ENCODE measurements around the gene ARPIN.
"Not testable (repeated sequence)": the region's sequence is repeated elsewhere in the genome, so short reads cannot be mapped to it uniquely, and the experiment has no call there.

ARPIN gene

GRCh38 chr15:89909611-89910010, 3.1 kb downstream of the ARPIN start:
- DNase-seq = no peak

DNA sequence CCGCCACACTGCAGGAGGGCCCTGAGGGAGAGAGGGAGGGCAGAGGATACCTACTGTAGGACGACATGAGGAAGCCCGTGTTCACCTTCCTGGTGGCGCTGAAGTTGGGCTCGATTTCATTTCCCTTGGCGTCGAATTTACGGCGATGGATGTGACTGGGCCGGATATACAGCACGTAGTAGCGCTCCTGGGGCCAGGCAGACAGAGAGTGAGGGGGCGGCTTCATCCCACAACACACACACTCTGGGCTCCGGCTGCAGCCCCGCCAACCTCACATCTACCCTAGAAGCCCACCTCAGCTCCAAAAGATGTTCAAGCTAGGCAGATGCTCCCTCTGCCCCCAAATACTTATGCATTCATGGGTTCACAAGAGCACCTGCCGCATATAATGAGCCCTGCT, 4.5 kb downstream of the ARPIN start:
- no peak for DNase-seq

DNA sequence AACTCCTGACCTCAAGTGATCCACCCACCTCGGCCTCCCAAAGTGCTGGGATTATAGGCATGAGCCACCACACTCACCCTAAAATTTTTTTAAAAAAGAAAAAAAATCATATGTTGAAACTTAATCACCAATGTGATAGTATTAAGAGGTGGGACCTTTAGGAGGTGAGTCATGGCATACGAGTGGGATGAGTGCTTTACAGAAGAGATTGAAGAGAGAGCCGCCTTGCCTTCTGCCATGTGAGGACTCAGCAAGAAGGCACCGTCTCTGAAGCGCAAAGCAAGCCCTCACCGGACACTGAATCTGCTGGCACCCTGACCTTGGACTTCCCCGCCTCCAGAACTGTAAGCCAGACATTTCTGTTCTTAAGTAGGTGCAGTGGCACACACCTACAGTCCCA, 5.5 kb downstream of the ARPIN start:
- no peak for DNase-seq

DNA sequence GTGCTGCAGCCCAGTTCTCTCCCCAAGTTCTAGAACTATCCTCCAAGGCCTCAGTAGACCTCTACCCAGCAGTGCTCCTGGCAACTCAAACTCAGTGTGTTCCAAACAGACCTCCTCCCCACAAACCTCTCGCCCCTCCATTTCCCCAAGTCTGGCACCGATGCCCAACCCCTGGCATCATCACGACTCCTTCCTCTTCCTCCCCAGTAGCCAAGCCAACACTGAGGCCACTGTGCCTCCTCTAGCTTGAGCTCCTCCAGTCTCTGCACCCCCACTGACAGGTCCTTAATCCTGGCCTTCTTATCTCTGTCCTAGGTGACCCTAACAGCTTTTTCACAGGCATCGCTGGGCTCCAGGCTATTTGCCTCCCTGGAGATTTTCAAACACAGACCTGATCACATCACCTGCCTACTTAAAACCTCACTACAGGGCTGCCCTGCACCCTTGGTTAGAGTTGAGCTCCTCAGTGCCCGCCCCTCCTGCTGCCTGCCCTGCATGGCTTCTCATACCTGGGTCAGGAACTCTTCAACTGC, 6.8 kb downstream of the ARPIN start:
- DNase-seq = no peak

DNA sequence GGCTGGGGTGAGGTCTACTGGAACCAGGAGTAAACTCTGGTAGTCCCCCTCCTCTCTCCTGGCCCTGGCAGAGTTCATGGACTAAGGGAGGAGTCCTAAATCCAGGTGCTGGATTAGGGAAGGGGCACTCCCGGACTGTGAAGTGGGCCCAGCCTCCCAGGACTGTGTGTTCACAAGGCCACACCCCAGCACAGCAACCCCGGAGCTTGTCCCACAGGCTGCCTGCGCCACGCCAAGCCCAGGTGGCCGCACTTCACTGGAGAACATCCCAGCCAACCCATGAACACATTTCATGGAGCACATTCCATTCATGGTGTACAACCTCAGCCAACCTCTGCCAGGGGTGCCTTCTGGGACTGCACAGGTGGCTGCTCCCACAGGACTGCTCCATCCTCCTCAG, 8.2 kb downstream of the ARPIN start:
- DNase-seq = no peak

DNA sequence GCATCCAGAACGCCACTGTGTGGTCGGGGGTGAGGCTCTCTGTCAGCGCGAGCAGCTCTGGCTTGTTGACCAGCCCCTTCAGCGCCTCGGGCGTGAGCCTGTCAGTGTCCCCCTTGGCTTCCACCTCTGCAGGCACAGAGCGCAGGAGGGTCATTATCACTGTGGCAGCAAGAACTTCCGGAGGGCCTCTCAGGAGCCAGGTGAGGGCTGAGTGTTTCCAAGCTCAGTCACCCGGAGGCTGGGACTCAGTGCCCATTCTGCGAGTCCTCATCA, 9.0 kb downstream of the ARPIN start:
- DNase-seq = no peak

GRCh38 chr15:89903015-89903857, 9.5 kb downstream of the ARPIN start:
- no peak for DNase-seq

DNA sequence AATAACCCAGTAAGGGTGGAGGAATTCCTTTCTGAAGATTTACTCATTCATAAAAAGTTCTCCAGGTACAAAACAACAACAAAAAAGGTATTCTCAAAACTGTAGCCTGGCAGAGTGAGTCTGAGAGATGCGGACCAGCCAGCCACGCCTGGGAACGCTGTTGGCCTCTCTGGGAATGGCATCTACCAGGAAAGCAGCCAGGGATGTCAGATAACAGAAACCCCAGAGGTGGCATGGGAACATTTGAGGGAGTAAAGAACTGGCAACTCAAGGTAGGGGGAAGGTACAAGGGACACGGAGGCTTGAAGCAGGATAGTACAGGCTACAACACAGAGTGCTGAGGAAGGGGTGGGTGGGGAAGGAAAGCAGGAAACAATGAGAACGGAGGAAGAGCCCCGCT, 11.9 kb downstream of the ARPIN start:
- no peak for DNase-seq

- DNase-seq = no peak
Observed at GRCh38 chr15:89899951-89900567, 12.7 kb downstream of the ARPIN start.

- no peak for DNase-seq
Observed at GRCh38 chr15:89899295-89899945, 13.3 kb downstream of the ARPIN start.

- peak in 1 of 2 experiments; percentile 64 for DNase-seq
Observed at GRCh38 chr15:89898614-89899294, 14.0 kb downstream of the ARPIN start.

DNA sequence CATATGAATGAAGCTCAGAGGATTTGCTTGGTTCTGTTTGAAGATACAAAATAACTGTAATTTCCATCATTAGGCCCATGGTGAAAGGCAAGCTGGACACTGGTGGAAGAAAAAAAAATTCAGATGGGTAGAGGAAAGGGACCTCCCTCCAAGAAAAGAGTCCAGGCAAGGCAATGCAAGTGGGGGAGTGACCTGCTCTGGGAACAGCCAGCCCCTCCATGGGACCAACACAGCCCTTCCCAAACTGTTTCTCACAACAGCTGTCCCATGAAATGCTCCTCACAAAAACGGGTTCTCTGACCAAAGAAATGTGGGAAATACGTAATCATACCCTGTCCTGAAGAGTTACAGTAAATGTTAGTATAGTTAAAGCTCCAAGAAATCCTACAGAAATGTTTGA, 14.6 kb downstream of the ARPIN start:
- DNase-seq = no peak

GRCh38 chr15:89893696-89894447, 18.9 kb downstream of the ARPIN start, which contains the start of gene AP3S2:
Gene AP3S2, minus strand, starts transcription at chr15:89893994. Its CDS starts 45 bp downstream, at chr15:89893949.
- peak; percentile 96 to 97 for DNase-seq

GRCh38 chr15:89893027-89893426, 19.7 kb downstream of the ARPIN start:
- DNase-seq = peak in 1 of 2 experiments; percentile 24

DNA sequence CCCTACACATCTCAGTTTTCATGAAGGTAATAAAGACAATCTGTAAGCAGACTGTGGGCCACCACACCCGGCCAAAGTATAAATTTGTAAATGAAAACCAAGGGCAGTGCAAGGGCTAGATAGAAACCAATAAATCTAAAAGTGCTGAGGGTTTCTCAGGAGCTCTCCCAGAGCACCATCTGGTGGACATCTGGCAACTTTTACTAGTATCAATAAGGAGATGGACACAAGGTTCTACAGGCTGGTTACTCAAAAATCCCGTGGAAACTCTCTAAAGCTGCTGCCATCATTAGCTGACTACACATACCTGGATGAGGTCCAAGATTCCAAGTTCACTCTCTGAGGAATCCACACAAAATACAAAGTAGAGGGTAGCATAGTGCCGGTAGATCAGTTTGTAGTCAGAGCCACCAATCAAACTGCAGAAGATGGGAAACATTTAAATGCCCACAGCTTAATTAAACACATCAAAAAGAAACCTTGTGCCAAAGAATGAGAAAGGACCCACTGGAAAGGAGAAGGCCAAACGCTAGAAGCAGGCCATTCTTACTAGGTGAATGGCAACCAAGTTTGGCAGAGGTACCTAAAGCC, 24.4 kb downstream of the ARPIN start:
- DNase-seq = peak; percentile 27 to 77

DNA sequence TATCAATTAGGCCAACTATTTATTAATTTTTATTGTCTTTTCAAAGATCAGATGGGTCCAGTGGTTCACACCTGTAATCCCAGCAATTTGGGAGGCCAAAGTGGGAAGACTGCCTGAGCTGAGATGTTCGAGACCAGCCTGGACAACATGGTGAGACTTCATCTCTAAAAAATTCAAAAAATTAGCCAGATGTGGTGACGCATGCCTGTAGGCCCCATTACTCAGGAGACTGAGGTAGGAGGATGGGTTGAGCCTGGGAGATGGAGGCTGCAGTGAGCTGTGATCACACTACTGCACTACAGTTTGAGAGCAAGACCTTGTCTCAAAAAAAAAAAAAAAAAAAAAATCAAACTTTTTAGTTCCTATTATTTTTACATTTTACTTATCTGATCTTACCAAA, 27.1 kb downstream of the ARPIN start:
- no peak for DNase-seq

GRCh38 chr15:89885179-89885578, 27.6 kb downstream of the ARPIN start:
- DNase-seq = not testable (repeated sequence)

GRCh38 chr15:89883518-89883917, 29.2 kb downstream of the ARPIN start:
- DNase-seq = no peak

DNA sequence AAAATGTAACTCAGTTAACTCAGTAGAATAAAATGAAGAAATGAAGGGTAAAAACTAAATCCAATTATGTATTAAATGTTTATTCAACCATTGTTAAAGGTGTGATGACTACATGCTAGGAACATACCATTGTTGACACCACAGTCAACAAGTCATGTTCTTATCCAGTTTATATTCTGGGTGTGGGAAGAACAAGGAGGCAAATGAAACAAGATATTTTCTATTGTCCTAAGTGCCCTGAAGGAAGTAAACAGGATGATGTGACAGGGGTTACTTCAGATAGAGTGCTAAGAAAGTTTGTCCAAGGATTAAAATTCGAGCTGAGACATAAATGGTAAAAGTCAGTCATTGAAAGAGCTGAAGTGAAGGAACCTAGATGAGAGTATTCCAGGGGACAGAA, 32.0 kb downstream of the ARPIN start:
- DNase-seq = no peak

DNA sequence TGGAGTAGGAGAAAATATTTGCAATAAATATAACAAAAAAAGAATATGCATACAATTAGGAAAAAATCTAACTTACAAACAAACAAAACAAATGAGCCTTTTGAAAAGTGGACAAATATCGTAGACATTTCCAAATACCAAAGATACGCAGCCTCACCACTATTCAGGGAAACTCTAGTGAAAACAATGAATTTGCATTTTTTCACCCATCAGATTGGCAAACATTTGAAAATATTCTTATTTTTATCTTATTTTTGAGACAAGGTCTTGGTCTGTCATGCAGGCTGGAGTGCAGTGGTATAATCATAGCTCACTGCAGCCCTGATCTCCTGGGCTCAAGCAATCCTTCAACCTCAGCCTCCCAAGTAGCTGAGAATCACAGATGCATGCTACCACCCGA, 34.4 kb downstream of the ARPIN start:
- DNase-seq = no peak

GRCh38 chr15:89877083-89877425, 35.7 kb downstream of the ARPIN start:
- DNase-seq = no peak

DNA sequence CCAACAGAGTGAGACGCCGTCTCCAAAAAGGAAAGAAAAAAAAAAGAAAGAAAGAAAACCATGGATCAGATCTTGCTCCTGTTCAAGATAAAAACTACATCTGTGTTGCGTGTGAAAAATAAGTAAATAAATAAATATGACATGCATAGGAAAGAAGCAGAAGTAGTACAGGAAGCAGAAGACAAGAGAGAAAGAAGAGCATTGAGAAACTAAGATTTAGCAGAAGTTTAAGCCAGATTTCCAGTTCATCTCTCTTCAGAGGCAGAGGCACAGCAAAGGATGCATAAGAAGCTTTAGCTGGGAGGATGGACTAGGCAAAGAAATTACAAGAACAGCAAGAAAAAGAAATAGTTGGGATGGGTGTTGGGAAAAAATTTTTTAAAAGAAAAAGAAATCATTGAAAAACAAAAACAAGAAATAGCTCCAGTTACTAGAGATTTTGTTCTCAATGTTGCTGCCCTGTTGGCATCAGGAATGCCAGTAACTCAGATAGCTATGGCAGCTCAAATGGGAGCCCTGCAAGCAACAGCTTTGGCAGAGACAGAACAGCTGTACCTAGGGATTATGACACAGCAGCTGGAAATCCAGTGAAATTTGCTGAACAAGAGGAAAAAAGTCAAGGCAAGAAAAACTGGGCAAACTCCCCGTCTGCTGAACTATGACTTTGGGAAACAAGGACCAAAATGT, 36.2 kb downstream of the ARPIN start:
- DNase-seq = no peak
